ENCODE results near the gene CIT.
A peak's percentile ranks its signal among the peaks of the same experiment; 100 is the strongest.
"Not testable (repeated sequence)": the region's sequence is repeated elsewhere in the genome, so short reads cannot be mapped to it uniquely, and the experiment has no call there.

Gene CIT

GRCh38 chr12:119876761-119877638 is at the start of gene CIT:
CIT (minus strand) TSS chr12:119877320; CDS start chr12:119876168, 1,152 bp downstream.
- no peak within 1 kb of the TSS for H3K27ac ChIP-seq

GRCh38 chr12:119925269-119925668 is 48.1 kb upstream of the CIT start:
- H3K27ac ChIP-seq = no peak overlapping the region
- DNase-seq (ENCODE audit: low read depth, low spot score) = no peak

More at GRCh38 chr12:119876761-119877638, at the start of gene CIT:
- peak; percentile 78 for DNase-seq (ENCODE audit: low read depth, low spot score)

- H3K27ac ChIP-seq = no peak overlapping the region
- DNase-seq (ENCODE audit: low read depth, low spot score) = no peak
These were observed 42.9 kb upstream of the CIT start for GRCh38 chr12:119920064-119920463.

GRCh38 chr12:119915894-119916510 is 38.9 kb upstream of the CIT start:
- no peak for DNase-seq (ENCODE audit: low read depth, low spot score)
- H3K27ac ChIP-seq = no peak overlapping the region

- no peak overlapping the region for H3K27ac ChIP-seq
- no peak for DNase-seq (ENCODE audit: low read depth, low spot score)
These were observed 37.5 kb upstream of the CIT start for GRCh38 chr12:119914666-119915065.

- no peak overlapping the region for H3K27ac ChIP-seq
- no peak for DNase-seq (ENCODE audit: low read depth, low spot score)
These were observed 36.6 kb upstream of the CIT start for GRCh38 chr12:119913536-119914330.

- no peak for DNase-seq (ENCODE audit: low read depth, low spot score)
- no peak overlapping the region for H3K27ac ChIP-seq
These were observed 34.1 kb upstream of the CIT start for GRCh38 chr12:119911182-119911581.

GRCh38 chr12:119910586-119910985 is 33.5 kb upstream of the CIT start:
- no peak overlapping the region for H3K27ac ChIP-seq
- no peak for DNase-seq (ENCODE audit: low read depth, low spot score)

GRCh38 chr12:119902084-119902509 is 25.0 kb upstream of the CIT start:
- no peak overlapping the region for H3K27ac ChIP-seq
- peak; percentile 41 for DNase-seq (ENCODE audit: low read depth, low spot score)

GRCh38 chr12:119901670-119902069 is 24.6 kb upstream of the CIT start:
- DNase-seq (ENCODE audit: low read depth, low spot score) = no peak
- H3K27ac ChIP-seq = no peak overlapping the region

GRCh38 chr12:119894916-119895315 is 17.8 kb upstream of the CIT start:
- DNase-seq (ENCODE audit: low read depth, low spot score) = no peak

GRCh38 chr12:119892611-119893010 is 15.5 kb upstream of the CIT start:
- not testable (repeated sequence) for H3K27ac ChIP-seq; DNase-seq (ENCODE audit: low read depth, low spot score)

More at GRCh38 chr12:119894916-119895315, 17.8 kb upstream of the CIT start:
- H3K27ac ChIP-seq = no peak overlapping the region

GRCh38 chr12:119885549-119885948 is 8.4 kb upstream of the CIT start:
- H3K27ac ChIP-seq = no peak overlapping the region
- DNase-seq (ENCODE audit: low read depth, low spot score) = no peak

- not testable (repeated sequence) for H3K27ac ChIP-seq; DNase-seq (ENCODE audit: low read depth, low spot score)
These were observed 6.7 kb upstream of the CIT start for GRCh38 chr12:119883791-119884190.

- no peak overlapping the region for H3K27ac ChIP-seq
- DNase-seq (ENCODE audit: low read depth, low spot score) = no peak
These were observed 6.1 kb upstream of the CIT start for GRCh38 chr12:119883237-119883636.

GRCh38 chr12:119877639-119877948 is 474 bp upstream of the CIT start:
- DNase-seq (ENCODE audit: low read depth, low spot score) = no peak
- no peak overlapping the region for H3K27ac ChIP-seq

GRCh38 chr12:119870457-119870856 is 6.7 kb downstream of the CIT start:
- H3K27ac ChIP-seq = peak overlapping the region; percentile 89

GRCh38 chr12:119869720-119870119 is 7.4 kb downstream of the CIT start:
- peak overlapping the region; percentile 89 for H3K27ac ChIP-seq
- peak; percentile 68 for DNase-seq (ENCODE audit: low read depth, low spot score)

More at GRCh38 chr12:119870457-119870856, 6.7 kb downstream of the CIT start:
- no peak for DNase-seq (ENCODE audit: low read depth, low spot score)

GRCh38 chr12:119868992-119869391 is 8.1 kb downstream of the CIT start:
- peak overlapping the region; percentile 89 for H3K27ac ChIP-seq
- no peak for DNase-seq (ENCODE audit: low read depth, low spot score)

- H3K27ac ChIP-seq = no peak overlapping the region
- no peak for DNase-seq (ENCODE audit: low read depth, low spot score)
These were observed 12.5 kb downstream of the CIT start for GRCh38 chr12:119864591-119864990.

GRCh38 chr12:119859241-119859640 is 17.9 kb downstream of the CIT start:
- no peak for DNase-seq (ENCODE audit: low read depth, low spot score)

More at GRCh38 chr12:119859241-119859640, 17.9 kb downstream of the CIT start:
- H3K27ac ChIP-seq = no peak overlapping the region

All from epithelial cell of prostate (primary cell).